Measurements from ENCODE around the gene LMBR1. TPM values are rescaled to one million over a fixed set of nuclear protein-coding genes. Genes with fewer than 3 reads are reported as not detected.
"Not testable (repeated sequence)": the region's sequence is repeated elsewhere in the genome, so short reads cannot be mapped to it uniquely, and the experiment has no call there.

LMBR1 gene
- total and polyA plus RNA-seq, 2 donors (not counting 3 experiments of a cell fraction or from before 2014, with no cell fraction given) = 14.0 to 72.9 TPM

GRCh38 chr7:156922304-156922703, 29.3 kb upstream of the LMBR1 start:
- dilution Hi-C loops (cut with MboI; ENCODE audit: extremely low pct_ligation_motif_present, low sequenced_read_pairs); H3K4me1 ChIP-seq (ENCODE audit: control insufficient read depth, extremely low read depth, insufficient read depth, low read length); FAIRE-seq; BruUV-seq (replicated peaks); H3K27ac ChIP-seq (ENCODE audit: insufficient read depth, low read depth, low read length); H4K20me1 ChIP-seq (replicated peaks; ENCODE audit: control insufficient read depth, extremely low read depth, insufficient read depth, low read length); DNase-seq (ENCODE audit: low read depth, low spot score); intact Hi-C loops (cut with micrococcal nuclease); H3K4me3 ChIP-seq (replicated peaks in 1 of 3; ENCODE audit: insufficient read depth in 1 of 3, low read depth in 1 of 3, low read length in 3 of 3); CTCF ChIA-PET; H3K79me2 ChIP-seq (ENCODE audit: control insufficient read depth, insufficient read depth, low read length); H3K9ac ChIP-seq (replicated peaks; ENCODE audit: extremely low read depth, insufficient read depth, low read length); H3K4me2 ChIP-seq (ENCODE audit: insufficient read depth, low read length); POLR2A ChIA-PET; H3K36me3 ChIP-seq (ENCODE audit: control insufficient read depth in 2 of 2, extremely low read depth in 1 of 2, insufficient read depth in 2 of 2, low read length in 2 of 2); H3K9me3 ChIP-seq (replicated peaks; ENCODE audit: control insufficient read depth, insufficient read depth, low read length); H3K9me1 ChIP-seq (replicated peaks; ENCODE audit: control insufficient read depth, extremely low read depth, insufficient read depth, low read length); H3K27me3 ChIP-seq (ENCODE audit: control insufficient read depth in 2 of 2, insufficient read depth in 2 of 2, low read length in 2 of 2); H2AFZ ChIP-seq (ENCODE audit: low read depth, low read length): not testable (repeated sequence)

GRCh38 chr7:156920487-156921373, 27.7 kb upstream of the LMBR1 start:
- H3K36me3 ChIP-seq (ENCODE audit: control insufficient read depth in 2 of 2, extremely low read depth in 1 of 2, insufficient read depth in 2 of 2, low read length in 2 of 2); H3K4me3 ChIP-seq (replicated peaks in 1 of 3; ENCODE audit: insufficient read depth in 1 of 3, low read depth in 1 of 3, low read length in 3 of 3); intact Hi-C loops (cut with micrococcal nuclease); H4K20me1 ChIP-seq (replicated peaks; ENCODE audit: control insufficient read depth, extremely low read depth, insufficient read depth, low read length); H3K9me1 ChIP-seq (replicated peaks; ENCODE audit: control insufficient read depth, extremely low read depth, insufficient read depth, low read length); H3K4me1 ChIP-seq (ENCODE audit: control insufficient read depth, extremely low read depth, insufficient read depth, low read length); FAIRE-seq; H3K9me3 ChIP-seq (replicated peaks; ENCODE audit: control insufficient read depth, insufficient read depth, low read length); H3K4me2 ChIP-seq (ENCODE audit: insufficient read depth, low read length); H3K27ac ChIP-seq (ENCODE audit: insufficient read depth, low read depth, low read length); BruUV-seq (replicated peaks); H2AFZ ChIP-seq (ENCODE audit: low read depth, low read length); dilution Hi-C loops (cut with MboI; ENCODE audit: extremely low pct_ligation_motif_present, low sequenced_read_pairs); H3K9ac ChIP-seq (replicated peaks; ENCODE audit: extremely low read depth, insufficient read depth, low read length); DNase-seq (ENCODE audit: low read depth, low spot score); POLR2A ChIA-PET; H3K79me2 ChIP-seq (ENCODE audit: control insufficient read depth, insufficient read depth, low read length): not testable (repeated sequence)
- H3K27me3 ChIP-seq (ENCODE audit: control insufficient read depth in 2 of 2, insufficient read depth in 2 of 2, low read length in 2 of 2) = peaks cover 8 to 10% of the 10 kb centered on the region in 2 experiments
- CTCF ChIA-PET = interaction anchor here (1.7 kb wide), 1 partner anchor 29 kb away, joined by 5 read pairs; the partner anchor contains the start of gene NOM1

Data from endothelial cell of umbilical vein (primary cell).